Endothelial cell of umbilical vein (primary cell): ENCODE data around the gene SH3PXD2B. TPM values are rescaled to one million over a fixed set of nuclear protein-coding genes. Genes with fewer than 3 reads are reported as not detected.

Experiments
- BruUV-seq: library from RNA; stranded (reverse); fragments of 400-500 nt; replicated peaks from 2 replicates; lab custom pipeline; 2021; lab: Mats Ljungman, UMichigan
- CTCF ChIA-PET: fragments of 300-600, 350-600 bp; sonication (Branson Sonifier 250); formaldehyde crosslinking; loops from one replicate; lab custom pipeline; 2021; ENCODE audit warnings: antibody characterized with exemption, inconsistent platforms; lab: Charles Lee
- POLR2A ChIA-PET: fragments of 300-600, 350-600 bp; sonication (Branson Sonifier 250); formaldehyde crosslinking; loops from one replicate; lab custom pipeline; 2021; ENCODE audit warnings: antibody characterized with exemption, inconsistent platforms; lab: Charles Lee
- DNase-seq: peaks from one replicate; pipeline ENCODE4 v3.0.0-alpha.2; 2011; ENCODE audit warnings: low read depth, low spot score
- FAIRE-seq: peaks from 2 replicates; lab custom pipeline; 2011; peaks lifted over from hg19 to GRCh38; lab: Jason Lieb, UNC
- H2AFZ ChIP-seq: 2 replicates; pipeline ENCODE4 v1.6.0; 2012; ENCODE audit warnings: low read depth, low read length, control low read depth, inconsistent platforms
- H3K27ac ChIP-seq: 2 replicates; pipeline ENCODE4 v1.5.1; 2011; ENCODE audit warnings: low read depth, mild to moderate bottlenecking, control low read depth, low read length, moderate library complexity; ENCODE audit not compliant: insufficient read depth
- H3K27me3 ChIP-seq, 2 experiments: 2 replicates each; pipeline versions ENCODE4 v1.6.0 to v1.6.1; 2011; ENCODE audit warnings: low read length in 2 of 2, mixed read lengths in 1 of 2; ENCODE audit not compliant: control insufficient read depth in 2 of 2, insufficient read depth in 2 of 2
- H3K36me3 ChIP-seq, 2 experiments: 2 replicates in 1 of 2; 3 replicates in 1 of 2; pipeline ENCODE4 v1.5.1; 2011; ENCODE audit warnings: low read length in 2 of 2, mild to moderate bottlenecking in 1 of 2, moderate library complexity in 1 of 2; ENCODE audit not compliant: control insufficient read depth in 2 of 2, insufficient read depth in 2 of 2; ENCODE audit errors: extremely low read depth in 1 of 2
- H3K4me1 ChIP-seq: 3 replicates; pipeline ENCODE4 v1.5.1; 2011; ENCODE audit warnings: mild to moderate bottlenecking, low read length; ENCODE audit not compliant: control insufficient read depth, insufficient read depth; ENCODE audit errors: extremely low read depth
- H3K4me2 ChIP-seq: 2 replicates; pipeline ENCODE4 v1.6.1; 2011; ENCODE audit warnings: low read length, control low read depth, mixed read lengths; ENCODE audit not compliant: insufficient read depth
- H3K4me3 ChIP-seq, 3 experiments: fragments of 200-600 bp in 1 of 3; sonication (generic), shearing (Covaris generic) in 1 of 3; replicated peaks in 1 of 3; 2 replicates each; pipeline ENCODE4 v1.5.1; 2011 to 2016; ENCODE audit warnings: control low read depth in 3 of 3, low read length in 3 of 3, mild to moderate bottlenecking in 2 of 3, inconsistent platforms in 1 of 3, low read depth in 1 of 3, moderate library complexity in 1 of 3; ENCODE audit not compliant: insufficient read depth in 1 of 3
- H3K79me2 ChIP-seq: 2 replicates; pipeline ENCODE4 v1.6.0; 2012; ENCODE audit warnings: low read length, inconsistent platforms; ENCODE audit not compliant: control insufficient read depth, insufficient read depth
- H3K9ac ChIP-seq: replicated peaks from 2 replicates; pipeline ENCODE3; 2011; ENCODE audit warnings: low read length, control low read depth; ENCODE audit not compliant: insufficient read depth; ENCODE audit errors: extremely low read depth
- H3K9me1 ChIP-seq: replicated peaks from 3 replicates; pipeline ENCODE4 v1.6.0; 2011; ENCODE audit warnings: mild to moderate bottlenecking, low read length; ENCODE audit not compliant: control insufficient read depth, insufficient read depth; ENCODE audit errors: extremely low read depth
- H3K9me3 ChIP-seq: replicated peaks from 2 replicates; pipeline ENCODE4 v1.5.1; 2012; ENCODE audit warnings: low read length, inconsistent platforms; ENCODE audit not compliant: control insufficient read depth, insufficient read depth
- H4K20me1 ChIP-seq: replicated peaks from 2 replicates; pipeline ENCODE3; 2011; ENCODE audit warnings: mild to moderate bottlenecking, low read length; ENCODE audit not compliant: control insufficient read depth, insufficient read depth; ENCODE audit errors: extremely low read depth
- CTCF ChIP-seq, 2 donors: IDR thresholded peaks; 1 replicate in 1 of 2; 2 replicates in 1 of 2; pipeline ENCODE4 v1.5.1; 2011; ENCODE audit warnings: low read length in 2 of 2, mild to moderate bottlenecking in 2 of 2, moderate library complexity in 2 of 2, control low read depth in 1 of 2, inconsistent platforms in 1 of 2, low read depth in 1 of 2; ENCODE audit not compliant: insufficient read depth in 1 of 2; ENCODE audit errors: extremely low read depth in 1 of 2
- EZH2 ChIP-seq: IDR thresholded peaks from 2 replicates; pipeline ENCODE4 v1.6.1; 2012; ENCODE audit warnings: borderline replicate concordance, low read depth, mild to moderate bottlenecking, moderate library complexity, low read length, inconsistent platforms; ENCODE audit not compliant: severe bottlenecking
- FOS ChIP-seq: IDR thresholded peaks from 2 replicates; pipeline ENCODE4 v1.6.1; 2011; ENCODE audit warnings: mild to moderate bottlenecking, low read length, moderate library complexity, borderline replicate concordance; ENCODE audit not compliant: insufficient read depth
- GATA2 ChIP-seq: IDR thresholded peaks from 2 replicates; pipeline ENCODE4 v1.7.0; 2011; ENCODE audit warnings: low read depth, mild to moderate bottlenecking, moderate library complexity, mixed read lengths, low read length; ENCODE audit not compliant: insufficient read length, insufficient read depth
- JUN ChIP-seq: IDR thresholded peaks from 2 replicates; pipeline ENCODE4 v1.6.1; 2011; ENCODE audit warnings: borderline replicate concordance, low read depth; ENCODE audit not compliant: insufficient read length, insufficient read depth
- MAX ChIP-seq: IDR thresholded peaks from 2 replicates; pipeline ENCODE4 v1.6.1; 2011; ENCODE audit not compliant: insufficient read depth, insufficient read length
- MYC ChIP-seq: IDR thresholded peaks from one replicate; pipeline ENCODE4 v1.6.1; 2011; ENCODE audit warnings: mild to moderate bottlenecking, low read depth, low read length
- POLR2A ChIP-seq: IDR thresholded peaks from 2 replicates; pipeline ENCODE4 v1.6.1; 2012; ENCODE audit warnings: low read depth, mild to moderate bottlenecking, control low read depth, low read length
- POLR2AphosphoS5 ChIP-seq: IDR thresholded peaks from 2 replicates; pipeline ENCODE4 v1.6.1; 2012; ENCODE audit warnings: low read depth, mild to moderate bottlenecking, control low read depth, low read length, moderate library complexity; ENCODE audit not compliant: insufficient read depth
- dilution Hi-C: fragments of 300-500 bp; cut with MboI; formaldehyde crosslinking; loops from one replicate; pipeline ENCODE4 v1.15.0; 2019; ENCODE audit warnings: low sequenced_read_pairs; ENCODE audit not compliant: extremely low pct_ligation_motif_present
- intact Hi-C: fragments of 100-400 bp; cut with micrococcal nuclease; formaldehyde crosslinking; loops from one replicate; pipeline ENCODE4 v1.10.0; 2022
- polyA plus RNA-seq, 4 experiments: library from polyadenylated mRNA; depleted of rRNA in 3 of 4; stranded (reverse) in 3 of 4; unstranded in 1 of 4; fragments of >200 nt; gene quantifications; 2 replicates each; pipeline versions ENCODE4 v1.2.1 to v1.2.3, GENCODE V29; 2011 to 2012; ENCODE audit warnings: missing spikeins in 1 of 4
- total RNA-seq: library from RNA; stranded (reverse); gene quantifications from 2 replicates; pipeline ENCODE4 v1.2.3, GENCODE V29; 2021

Gene SH3PXD2B
- total and polyA plus RNA-seq, 2 donors (not counting 3 experiments of a cell fraction or from before 2014, with no cell fraction given), result 23.5 to 66.3 TPM

DNA sequence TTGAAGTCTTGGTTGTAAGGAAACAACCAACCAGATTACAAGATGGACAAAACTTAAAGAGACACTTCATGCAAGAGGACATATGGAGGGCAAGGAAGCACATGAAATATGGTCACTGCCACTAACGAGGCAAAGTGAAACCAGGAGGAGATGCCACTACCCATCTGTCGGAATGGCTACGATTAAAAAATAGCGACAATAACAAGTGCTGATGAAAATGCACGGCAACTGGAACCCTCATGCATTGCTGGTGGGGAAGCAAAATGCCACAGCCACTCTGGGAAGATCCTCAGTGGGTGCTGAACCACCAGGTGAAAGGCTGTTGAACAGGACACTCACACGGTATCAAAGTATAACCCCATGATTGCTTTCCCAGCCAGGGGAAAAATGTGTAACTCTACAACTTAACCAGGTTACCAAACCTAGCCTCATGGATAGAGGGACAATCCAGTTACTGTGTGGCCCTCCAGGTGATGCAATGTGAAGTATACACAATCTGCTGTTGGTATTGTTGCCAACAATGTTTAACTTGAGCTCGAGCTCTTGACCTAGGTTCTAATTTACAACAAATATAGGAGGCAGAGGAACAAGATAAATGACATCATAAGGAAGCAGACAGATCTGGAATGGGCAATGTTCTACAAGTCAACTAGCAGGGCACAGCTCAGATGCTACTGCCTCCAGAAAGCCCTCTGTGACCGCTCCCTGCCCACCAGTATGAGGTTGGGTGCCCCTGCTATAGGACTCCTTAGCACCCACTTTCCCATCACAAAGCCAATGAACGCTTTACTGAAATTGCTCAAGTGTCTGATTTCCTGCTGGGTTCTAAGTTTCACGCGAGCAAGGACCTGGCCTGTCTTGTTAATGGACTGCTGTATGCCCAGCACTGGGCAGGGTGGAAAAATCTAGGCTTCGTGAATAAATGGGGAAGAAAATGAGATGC lies 25.8 kb downstream of the SH3PXD2B start:
- TF ChIP-seq MYC, result no peak
- TF ChIP-seq POLR2AphosphoS5, result no peak
- TF ChIP-seq EZH2, result no peak
- no peak for TF ChIP-seq CTCF (IDR thresholded peaks at IDR 0.05; ENCODE audit: extremely low read depth in 1 of 2, insufficient read depth in 1 of 2, low read depth in 1 of 2, low read length in 2 of 2)
- no peak for TF ChIP-seq GATA2
- TF ChIP-seq FOS, result no peak
- TF ChIP-seq JUN, result no peak
- no peak for TF ChIP-seq MAX
- TF ChIP-seq POLR2A, result no peak
- dilution Hi-C loops (no loop called here), intact Hi-C loops (no loop called here)
- H3K27me3 ChIP-seq, result no peaks in the 10 kb centered on the region
- no peak overlapping the region for H2AFZ ChIP-seq
- FAIRE-seq (peak; percentile 59), DNase-seq (no peak)
- H3K4me3 ChIP-seq, result no peak overlapping the region
- no TSS peak for BruUV-seq
- POLR2A ChIA-PET, result no interaction called here
- H3K9me1 ChIP-seq, result no peaks in the 10 kb centered on the region
- no peak overlapping the region for H3K9ac ChIP-seq
- peaks cover 0 to 2% of the 10 kb centered on the region in 2 experiments for H3K36me3 ChIP-seq
- no peak overlapping the region for H3K27ac ChIP-seq
- H3K79me2 ChIP-seq, result peaks cover 82% of the 10 kb centered on the region
- H3K4me2 ChIP-seq, result no peak overlapping the region
- no peaks in the 10 kb centered on the region for H4K20me1 ChIP-seq
- no peaks in the 10 kb centered on the region for H3K4me1 ChIP-seq
- no peaks in the 10 kb centered on the region for H3K9me3 ChIP-seq
- CTCF ChIA-PET, result interaction anchor here (1.2 to 3.8 kb wide), 2 partner anchors 15 to 24 kb away, joined by 3 to 18 read pairs; no protein-coding TSS in a partner anchor
